Fibroblast of villous mesenchyme (primary cell): Measurements from ENCODE around the gene C21orf91. TPM values are rescaled to one million over a fixed set of nuclear protein-coding genes. Genes with fewer than 3 reads are reported as not detected.

Experiments
- DNase-seq: peaks from one replicate; pipeline ENCODE4 v3.0.0-alpha.2; 2010; ENCODE audit warnings: low read depth
- H3K4me3 ChIP-seq: 2 replicates; pipeline ENCODE4 v1.5.1; 2011; ENCODE audit warnings: low read depth, mild to moderate bottlenecking, low read length
- CTCF ChIP-seq: IDR thresholded peaks from 2 replicates; pipeline ENCODE4 v1.5.1; 2012; ENCODE audit warnings: low read depth, mild to moderate bottlenecking, low read length; ENCODE audit not compliant: insufficient read depth
- total RNA-seq: library from RNA; depleted of rRNA; stranded (reverse); fragments of >200 nt; gene quantifications from 2 replicates; pipeline ENCODE4 v1.2.3, GENCODE V29; 2012

C21orf91 gene
- total RNA-seq, 1 donor = 10.4 TPM

DNA sequence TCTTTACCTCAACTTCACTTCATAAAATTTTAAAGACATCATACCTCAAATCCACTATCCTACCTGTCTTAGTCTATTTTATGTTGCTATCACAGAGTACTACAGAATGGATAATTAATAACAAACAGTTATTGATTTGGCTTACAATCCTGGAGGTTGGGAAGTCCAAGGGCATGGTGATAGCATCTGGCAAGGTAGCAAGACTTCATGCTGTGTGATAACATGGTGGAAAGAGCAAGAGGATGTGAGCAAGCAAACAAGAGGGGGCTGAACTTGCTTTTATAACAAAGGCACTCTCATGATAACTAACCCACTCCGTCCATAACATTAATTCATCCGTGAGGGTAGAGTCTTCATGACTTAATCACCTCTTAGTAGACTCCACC, 33.8 kb downstream of the C21orf91 start:
- H3K4me3 ChIP-seq = no peak overlapping the region
- TF ChIP-seq CTCF = no peak
- no peak for DNase-seq

DNA sequence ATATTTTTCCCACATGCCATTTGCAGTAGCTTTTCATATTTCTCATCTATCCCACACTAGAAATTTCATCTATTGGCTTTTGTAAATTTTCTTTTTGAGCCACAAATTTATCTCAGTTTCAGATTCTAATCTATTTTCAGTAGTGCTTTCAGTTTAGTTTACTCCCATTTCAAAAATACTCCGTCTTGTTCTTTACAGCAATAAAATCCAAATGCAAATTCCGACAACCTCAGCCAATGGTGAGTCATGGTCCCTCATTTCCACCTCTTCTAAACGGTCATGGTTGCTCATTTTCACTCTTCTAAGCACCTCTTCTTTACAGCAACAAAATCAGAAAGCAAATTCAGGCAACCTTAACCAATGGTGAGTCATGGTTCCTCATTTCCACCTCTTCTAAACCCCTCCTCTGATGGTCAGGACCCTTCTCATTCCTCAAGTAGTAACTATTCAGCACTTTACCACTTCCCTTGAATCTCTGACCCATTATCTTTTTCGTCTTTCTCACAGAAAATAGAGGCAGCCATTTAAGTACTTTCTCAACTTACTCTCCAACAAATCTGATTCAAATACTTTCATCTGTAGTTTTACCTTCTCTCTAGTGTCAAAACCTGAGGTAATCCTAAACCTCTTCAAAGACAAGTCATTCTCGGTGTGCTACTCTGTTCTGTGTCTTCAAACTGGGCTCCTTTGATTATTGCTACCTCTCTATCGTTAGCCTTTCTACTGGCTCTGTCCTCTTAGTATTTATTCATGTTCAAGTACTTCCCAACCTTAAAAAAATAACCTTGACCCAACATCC, 34.4 kb downstream of the C21orf91 start:
- no peak for TF ChIP-seq CTCF
- H3K4me3 ChIP-seq = no peak overlapping the region
- no peak for DNase-seq

GRCh38 chr21:17784180-17784598, 35.0 kb downstream of the C21orf91 start:
- DNase-seq = no peak

DNA sequence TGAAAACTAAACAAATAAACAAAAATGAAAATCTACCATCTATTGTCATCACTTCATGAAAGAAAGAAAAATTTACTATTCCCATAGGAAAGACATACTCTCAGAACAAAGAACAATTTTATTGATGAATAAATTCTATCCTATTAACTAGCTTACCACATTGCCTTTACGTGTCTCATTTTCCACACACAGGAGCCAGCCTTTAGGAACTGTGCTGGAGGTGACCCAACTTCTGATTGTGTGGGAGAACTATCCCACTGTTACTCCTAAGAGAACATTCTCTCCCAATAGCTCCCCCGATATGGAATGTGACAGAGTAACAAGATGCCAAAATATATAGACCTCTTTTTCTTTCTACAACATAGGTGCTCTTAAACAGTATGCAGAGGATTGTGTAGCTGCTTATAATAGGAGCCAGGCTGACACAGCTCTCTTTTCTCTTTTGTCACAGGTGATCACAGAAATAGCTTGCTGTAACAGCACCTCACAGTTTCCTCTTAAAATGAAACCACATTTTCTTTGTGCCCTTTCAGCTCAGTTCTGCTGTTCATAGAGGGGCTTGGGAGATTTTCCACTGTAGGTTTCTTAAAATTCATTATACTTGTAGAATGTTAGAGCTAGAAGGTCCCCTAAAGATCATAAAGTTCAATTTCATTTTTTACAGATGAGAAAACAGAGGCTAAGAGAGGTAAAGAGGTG, 35.5 kb downstream of the C21orf91 start:
- DNase-seq = no peak
- TF ChIP-seq CTCF = no peak
- H3K4me3 ChIP-seq = no peak overlapping the region

More at GRCh38 chr21:17784180-17784598, 35.0 kb downstream of the C21orf91 start:
- TF ChIP-seq CTCF = no peak
- no peak overlapping the region for H3K4me3 ChIP-seq

GRCh38 chr21:17783003-17783402, 36.2 kb downstream of the C21orf91 start:
- TF ChIP-seq CTCF = no peak
- no peak overlapping the region for H3K4me3 ChIP-seq
- DNase-seq = no peak

- TF ChIP-seq CTCF = no peak
- DNase-seq = no peak
- H3K4me3 ChIP-seq = no peak overlapping the region
Observed at GRCh38 chr21:17782051-17782450, 37.1 kb downstream of the C21orf91 start.
